ENCODE data around the gene ZNF438. TPM values are rescaled to one million over a fixed set of nuclear protein-coding genes. Genes with fewer than 3 reads are reported as not detected.
A peak's percentile ranks its signal among the peaks of the same experiment; 100 is the strongest.

The ZNF438 gene
- total RNA-seq, 1 donor from 2014 or later = 7.6 TPM

DNA sequence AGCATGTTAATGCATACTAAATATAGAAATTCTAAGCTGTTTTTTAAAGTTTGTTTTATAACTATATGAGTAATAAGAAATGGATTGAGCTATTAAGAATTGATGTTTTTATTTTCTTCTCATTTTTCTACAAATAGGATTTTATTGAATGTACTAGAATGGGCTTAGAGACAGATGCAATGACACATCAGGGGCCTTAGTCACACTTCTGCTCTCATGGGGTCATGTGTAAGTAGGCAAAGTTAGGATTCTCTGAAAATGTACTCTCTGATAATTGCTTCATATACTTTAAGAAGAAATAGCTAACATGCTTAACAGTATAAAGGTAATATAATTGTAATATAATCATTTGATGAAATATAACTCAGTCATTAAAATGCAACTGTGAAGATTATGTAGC, 154.6 kb downstream of the ZNF438 start:
- DNase-seq = no peak

DNA sequence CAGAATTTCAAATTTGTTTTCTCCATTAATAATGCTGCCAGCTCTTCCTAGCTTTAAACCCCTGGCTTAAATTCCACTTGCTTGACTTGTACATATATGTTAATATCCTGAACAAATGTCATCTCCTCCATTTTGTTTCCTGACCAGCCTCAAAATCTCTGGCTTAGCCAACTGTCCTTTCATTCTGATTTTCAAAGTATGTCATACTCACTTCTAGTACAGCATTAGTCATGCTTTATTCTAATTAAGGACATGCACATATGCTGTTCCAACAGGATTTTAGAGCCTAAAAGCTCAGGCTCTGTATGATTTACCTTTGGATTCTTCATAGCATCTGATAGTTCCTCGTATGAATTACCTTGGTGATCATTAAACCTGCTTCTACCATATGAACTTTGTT, 158.3 kb downstream of the ZNF438 start:
- peak; percentile 36 for DNase-seq

GRCh38 chr10:30870896-30871295, 160.8 kb downstream of the ZNF438 start:
- peak; percentile 73 for DNase-seq

DNA sequence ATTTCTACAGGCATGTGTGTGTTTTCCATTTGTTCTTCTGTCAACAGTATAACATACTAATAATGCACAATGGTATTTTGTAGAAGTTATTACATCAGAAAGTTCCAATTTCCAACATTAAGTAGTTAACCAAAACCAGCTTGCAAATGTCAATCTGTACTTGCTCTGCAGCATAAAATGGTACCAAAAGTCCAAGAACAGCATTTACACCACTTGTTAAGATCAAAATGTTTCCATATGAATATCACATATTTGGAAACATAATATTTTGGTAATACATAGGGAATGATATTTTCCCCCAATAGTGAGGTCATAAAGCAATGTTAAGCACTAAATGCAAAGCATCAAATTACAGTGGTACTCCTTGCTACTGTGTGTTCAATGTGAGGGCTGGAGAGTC, 162.1 kb downstream of the ZNF438 start:
- peak; percentile 28 for DNase-seq

- DNase-seq = peak; percentile 80
These were observed 163.1 kb downstream of the ZNF438 start for GRCh38 chr10:30868611-30869010.

GRCh38 chr10:30866896-30867295, 164.8 kb downstream of the ZNF438 start:
- DNase-seq = no peak

DNA sequence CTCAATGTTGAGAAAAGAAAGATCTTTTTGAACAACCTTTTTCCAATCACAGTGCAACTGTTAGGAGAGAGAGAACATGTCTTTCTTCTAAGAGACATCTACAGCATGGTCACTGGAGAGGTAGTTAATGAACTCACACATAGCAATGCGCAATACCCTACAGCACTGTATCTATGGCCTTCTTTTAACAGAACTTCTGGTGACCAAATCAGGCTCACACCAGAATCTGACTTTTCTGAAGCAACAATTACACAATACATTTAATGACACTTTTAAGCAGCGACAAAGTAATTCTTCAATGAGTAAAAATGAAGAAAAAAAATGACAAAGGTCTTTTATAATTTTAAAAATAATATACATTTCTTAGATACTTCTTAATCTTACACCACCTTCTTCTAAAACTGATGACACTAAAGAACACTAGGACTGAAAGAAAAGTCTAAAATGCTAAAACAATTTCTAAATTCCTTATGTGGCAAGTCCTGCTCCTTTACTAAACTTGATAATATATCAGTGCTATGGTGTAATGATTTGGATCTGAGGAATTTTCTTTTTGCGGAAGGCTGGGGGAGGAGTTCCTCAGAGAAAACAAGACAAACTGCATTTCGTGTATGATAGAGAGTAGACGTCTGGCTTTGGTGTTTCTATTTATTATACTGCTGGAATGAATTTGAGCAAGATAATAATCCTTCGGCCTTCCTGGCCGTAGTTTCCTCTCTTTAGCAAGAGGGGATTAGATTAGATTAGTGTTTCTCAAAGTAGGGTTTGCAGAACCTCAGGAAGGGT, 166.3 kb downstream of the ZNF438 start:
- DNase-seq = no peak

GRCh38 chr10:30863516-30864210, 168.0 kb downstream of the ZNF438 start:
- no peak for DNase-seq

GRCh38 chr10:30862486-30862885, 169.2 kb downstream of the ZNF438 start:
- peak; percentile 51 for DNase-seq

GRCh38 chr10:30861976-30862375, 169.7 kb downstream of the ZNF438 start:
- no peak for DNase-seq

DNA sequence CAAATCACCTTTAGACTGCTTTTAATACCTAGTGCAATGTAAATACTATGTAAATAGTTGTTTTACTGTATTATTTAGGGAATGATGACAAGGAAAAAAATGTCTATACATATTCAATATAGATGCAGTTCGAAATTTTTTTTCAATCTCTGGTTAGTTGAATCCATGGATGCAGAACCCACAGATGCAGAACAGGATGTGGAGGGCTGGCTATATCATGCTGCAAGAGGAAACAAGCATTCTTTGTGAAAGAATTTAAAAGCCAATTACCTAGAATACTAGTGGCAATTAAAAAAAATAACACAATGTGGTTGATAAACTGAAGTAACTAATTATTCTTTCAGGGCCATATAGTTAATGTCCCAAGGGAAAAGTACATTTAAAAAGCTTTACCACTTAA, 170.4 kb downstream of the ZNF438 start:
- no peak for DNase-seq

DNA sequence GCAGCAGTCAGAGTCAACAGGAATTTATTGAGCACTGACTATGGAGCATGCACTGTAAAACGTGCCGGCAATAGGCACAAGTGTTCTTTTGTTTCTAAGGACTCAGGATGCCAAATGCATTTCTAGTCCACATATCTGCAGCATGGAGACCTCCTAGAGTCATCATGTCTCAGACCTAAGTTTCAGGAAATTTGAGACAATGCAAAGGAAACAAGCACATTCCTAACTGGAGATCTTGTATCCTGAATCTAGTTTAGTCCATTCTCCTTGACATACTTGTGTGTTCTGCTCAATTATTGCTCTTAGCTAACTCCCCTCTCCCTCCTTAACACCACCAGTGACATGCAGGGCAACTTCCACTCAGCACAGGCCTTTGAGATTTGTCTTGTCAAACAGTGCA, 173.2 kb downstream of the ZNF438 start:
- peak; percentile 31 for DNase-seq

DNA sequence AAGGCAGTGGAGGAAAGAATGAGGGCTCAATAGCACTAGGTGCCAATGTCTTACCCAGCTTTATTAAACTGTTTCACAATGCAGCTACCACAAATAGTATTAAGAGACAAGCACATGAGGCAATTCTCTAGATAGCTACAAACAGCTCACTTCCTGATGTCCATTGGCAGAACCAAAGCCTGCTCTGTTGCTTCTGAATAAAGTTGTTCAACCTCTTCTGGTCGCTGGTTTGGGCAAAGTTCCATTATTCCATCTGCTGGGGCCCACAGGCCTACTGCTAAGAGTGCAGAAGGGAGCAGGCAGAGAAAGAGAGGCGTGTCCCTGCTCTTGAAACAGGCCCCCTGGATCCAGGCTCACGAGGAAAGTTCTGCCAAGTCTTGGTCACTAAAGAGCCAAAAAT, 173.9 kb downstream of the ZNF438 start:
- DNase-seq = peak; percentile 88

DNA sequence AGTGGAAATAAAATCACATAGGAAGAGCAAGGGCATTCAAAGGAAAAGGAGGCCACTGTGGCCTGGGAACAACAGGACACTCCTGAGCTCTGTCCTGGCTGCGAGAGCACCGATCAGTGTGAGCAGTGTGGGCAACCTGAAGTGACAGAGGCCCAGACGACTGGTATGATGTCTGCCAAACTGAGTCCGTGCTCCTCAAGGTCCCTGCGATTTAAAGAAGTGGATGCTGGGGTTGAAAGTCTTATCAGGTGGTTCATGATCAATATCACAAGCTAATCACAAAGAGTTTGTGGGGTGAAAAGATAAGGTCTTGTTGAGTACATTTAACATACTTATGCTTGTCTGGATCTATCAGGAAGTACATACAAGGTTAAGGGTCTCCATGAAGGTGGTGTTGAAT, 176.5 kb downstream of the ZNF438 start:
- DNase-seq = no peak

DNA sequence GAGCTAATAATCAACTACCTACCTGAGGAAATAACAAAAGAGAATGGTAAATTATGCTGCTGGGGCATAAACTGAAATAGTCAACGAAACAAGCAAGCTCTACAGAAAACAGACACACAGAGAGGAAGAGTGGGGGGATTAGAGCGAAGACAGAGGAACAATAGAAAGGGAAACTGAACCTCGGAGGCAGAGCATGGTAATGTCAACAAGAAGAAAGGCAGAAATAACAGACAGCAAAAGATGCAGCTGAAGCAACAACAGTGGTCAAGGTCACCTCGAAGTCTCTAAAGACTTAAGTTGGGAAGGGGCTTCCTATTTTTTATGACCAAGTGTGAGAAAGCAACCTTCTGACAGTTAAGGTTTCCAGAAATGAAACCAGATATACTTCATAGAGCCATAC, 177.0 kb downstream of the ZNF438 start:
- DNase-seq = no peak

DNA sequence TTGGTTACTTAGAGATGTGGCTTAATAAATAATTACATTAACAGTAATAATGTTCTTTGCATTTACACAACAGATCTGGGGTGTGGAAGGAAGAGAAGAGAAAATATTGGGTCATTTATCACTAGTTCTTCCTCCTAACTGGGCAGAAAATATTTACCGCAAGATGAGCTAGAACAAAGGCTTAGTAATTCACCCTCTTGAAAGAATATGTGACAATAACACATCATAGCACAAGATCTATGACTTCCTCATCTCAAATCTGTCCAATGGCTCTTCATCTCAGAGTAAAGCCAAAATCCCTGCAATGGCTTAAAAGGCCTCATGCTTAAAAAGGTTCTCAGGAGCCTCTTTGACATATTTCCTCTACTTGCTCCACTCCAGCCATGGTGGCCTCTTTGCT, 178.6 kb downstream of the ZNF438 start:
- no peak for DNase-seq

- no peak for DNase-seq
These were observed 180.9 kb downstream of the ZNF438 start for GRCh38 chr10:30850776-30851175.

GRCh38 chr10:30849231-30850035, 182.2 kb downstream of the ZNF438 start:
- no peak for DNase-seq

GRCh38 chr10:30848396-30849032, 183.2 kb downstream of the ZNF438 start:
- DNase-seq = no peak

DNA sequence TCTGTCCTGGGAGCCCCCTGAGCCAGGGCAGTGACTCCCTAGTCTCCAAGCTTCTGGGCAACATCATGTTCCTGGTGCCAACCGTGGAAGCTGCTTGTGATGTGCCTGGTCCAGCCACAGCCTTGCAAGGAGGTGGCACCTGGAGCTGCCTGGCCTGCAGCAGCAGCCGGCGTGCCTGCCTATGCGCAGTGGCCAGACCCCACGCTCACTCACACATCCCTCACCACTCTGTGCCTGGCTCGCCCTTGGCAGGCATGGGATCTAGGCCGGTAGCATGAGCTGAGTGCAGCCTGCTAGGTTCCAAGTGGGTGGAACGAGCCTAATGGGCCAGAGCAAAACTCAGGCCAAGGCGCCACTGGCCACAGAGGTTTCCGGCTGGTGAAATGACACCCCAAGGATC, 184.0 kb downstream of the ZNF438 start:
- DNase-seq = no peak

DNA sequence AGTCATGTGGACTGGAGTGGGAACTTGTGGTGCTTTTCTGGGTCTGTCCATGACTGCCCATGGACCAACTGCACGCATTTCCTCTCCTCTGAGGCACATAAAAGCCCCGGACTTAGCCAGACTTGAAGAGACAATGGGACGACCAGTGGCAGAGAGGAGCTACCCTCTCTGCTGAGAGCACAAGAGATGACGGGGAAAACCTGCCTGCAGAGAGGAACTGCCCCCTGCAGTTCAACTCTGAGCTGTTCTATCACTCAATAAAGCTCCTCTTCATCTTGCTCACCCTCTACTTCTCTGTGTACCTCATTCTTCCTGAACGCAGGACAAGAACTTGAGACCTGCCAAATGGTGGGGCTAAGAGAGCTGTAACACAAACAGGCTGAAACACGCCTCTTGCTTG, 184.5 kb downstream of the ZNF438 start:
- DNase-seq = no peak

GRCh38 chr10:30846710-30847109, 185.0 kb downstream of the ZNF438 start:
- DNase-seq = no peak

DNA sequence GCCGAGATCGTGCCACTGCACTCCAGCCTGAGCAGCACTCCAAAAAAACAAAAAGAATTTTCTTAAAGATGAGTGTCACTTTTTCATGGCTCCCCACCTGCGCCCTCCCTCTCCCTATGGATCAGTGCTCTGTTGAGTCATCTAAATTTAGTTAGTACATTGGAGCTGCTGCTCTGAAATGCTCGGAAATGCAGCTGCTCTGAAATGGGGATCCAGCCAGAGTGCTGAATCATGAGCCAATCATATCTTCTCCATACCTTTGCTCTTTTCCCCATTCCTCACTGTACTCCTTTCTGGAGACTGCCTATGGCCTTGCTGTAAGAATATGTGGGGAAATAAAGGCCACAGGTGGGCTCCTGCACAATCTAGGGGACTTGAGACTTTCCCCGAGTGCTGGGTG, 188.8 kb downstream of the ZNF438 start:
- peak; percentile 77 for DNase-seq
